ENCODE measurements around the gene CTAGE1.

Gene CTAGE1

GRCh38 chr18:22391407-22392345, 26.0 kb downstream of the CTAGE1 start:
- DNase-seq (ENCODE audit: low read depth in 3 of 3), result no peak

GRCh38 chr18:22387787-22388186, 29.9 kb downstream of the CTAGE1 start:
- no peak for DNase-seq (ENCODE audit: low read depth in 3 of 3)

- no peak for DNase-seq (ENCODE audit: low read depth in 3 of 3)
Observed at GRCh38 chr18:22387364-22387763, 30.4 kb downstream of the CTAGE1 start.

GRCh38 chr18:22385718-22386117, 32.0 kb downstream of the CTAGE1 start:
- no peak for DNase-seq (ENCODE audit: low read depth in 3 of 3)

- no peak for DNase-seq (ENCODE audit: low read depth in 3 of 3)
Observed at GRCh38 chr18:22378672-22379282, 38.9 kb downstream of the CTAGE1 start.

GRCh38 chr18:22377769-22378168, 39.9 kb downstream of the CTAGE1 start:
- DNase-seq (ENCODE audit: low read depth in 3 of 3), result no peak

- DNase-seq (ENCODE audit: low read depth in 3 of 3), result no peak
Observed at GRCh38 chr18:22370414-22370813, 47.3 kb downstream of the CTAGE1 start.

GRCh38 chr18:22368021-22368420, 49.7 kb downstream of the CTAGE1 start:
- DNase-seq (ENCODE audit: low read depth in 3 of 3), result no peak

GRCh38 chr18:22367303-22367702, 50.4 kb downstream of the CTAGE1 start:
- DNase-seq (ENCODE audit: low read depth in 3 of 3), result no peak

- DNase-seq (ENCODE audit: low read depth in 3 of 3), result no peak
Observed at GRCh38 chr18:22363867-22364463, 53.8 kb downstream of the CTAGE1 start.

Data from stimulated activated CD4-positive, alpha-beta T cell treated with anti-CD3 and anti-CD28 coated beads, TNF-alpha, amount 100 ng/mL, for 48 hours (primary cell).